ENCODE data around the gene DUS4L.

- TF ChIP-seq YY1 (IDR thresholded peaks at IDR 0.05; ENCODE audit: insufficient read depth, insufficient read length), result no peak
- TF ChIP-seq SUZ12 (IDR thresholded peaks at IDR 0.05; ENCODE audit: extremely low read depth, insufficient read depth, insufficient read length), result no peak
- TF ChIP-seq ZNF274 (IDR thresholded peaks at IDR 0.05; ENCODE audit: low read depth, low read length), result no peak
Measured at GRCh38 chr7:107606303-107606702, 42.5 kb downstream of the DUS4L start.

Data from NT2/D1 (cell line).